Jurkat, Clone E6-1 (cell line): ENCODE measurements around the gene COL5A1.
A peak's percentile ranks its signal among the peaks of the same experiment; 100 is the strongest.
"Not testable (repeated sequence)": the region's sequence is repeated elsewhere in the genome, so short reads cannot be mapped to it uniquely, and the experiment has no call there.

Source experiments
- DNase-seq: peaks from one replicate; pipeline ENCODE4 v3.0.0-alpha.2; 2011; ENCODE audit warnings: low read depth, low spot score
- H3K4me3 ChIP-seq: 2 replicates; pipeline ENCODE4 v1.5.1; 2011; ENCODE audit warnings: mild to moderate bottlenecking, low read length, control low read depth, moderate library complexity

Gene COL5A1

DNA sequence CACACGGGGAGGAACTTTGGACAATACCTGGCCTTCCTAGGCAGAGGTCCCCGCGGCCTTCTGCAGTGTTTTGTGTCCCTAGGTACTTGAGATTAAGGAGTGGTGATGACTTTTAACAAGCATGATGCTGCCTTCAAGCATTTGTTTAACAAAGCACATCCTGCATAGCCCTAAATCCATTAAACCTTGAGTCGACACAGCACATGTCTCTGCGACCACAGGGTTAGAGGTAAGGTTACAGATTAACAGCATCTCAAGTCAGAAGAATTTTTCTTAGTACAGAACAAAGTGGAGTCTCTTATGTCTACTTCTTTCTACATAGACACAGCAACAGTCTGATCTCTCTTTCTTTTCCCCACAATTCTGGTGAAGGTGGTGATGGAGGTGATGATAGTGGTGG lies 73.9 kb downstream of the COL5A1 start:
- DNase-seq, H3K4me3 ChIP-seq: not testable (repeated sequence)

DNA sequence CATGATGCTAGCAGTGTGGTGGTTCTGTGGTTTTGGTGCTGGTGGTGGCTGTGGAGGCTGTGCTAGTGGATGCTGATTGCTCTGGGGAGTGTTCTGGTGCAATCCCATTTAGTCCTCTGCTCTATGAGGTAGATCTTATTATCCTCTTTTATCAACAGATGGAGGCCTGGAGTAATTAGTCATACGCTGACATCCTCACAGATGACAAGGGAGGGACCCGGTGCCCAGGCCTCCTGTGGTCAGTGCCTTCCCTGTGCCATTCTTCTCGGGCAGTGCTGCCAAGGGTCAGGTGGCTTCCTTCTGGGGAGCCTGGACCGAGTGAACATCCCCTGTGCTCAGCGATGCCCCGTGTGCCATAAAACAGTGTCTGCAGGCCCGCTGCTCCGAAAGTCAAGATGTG lies 74.5 kb downstream of the COL5A1 start:
- no peak for DNase-seq
- H3K4me3 ChIP-seq = no peak overlapping the region

DNA sequence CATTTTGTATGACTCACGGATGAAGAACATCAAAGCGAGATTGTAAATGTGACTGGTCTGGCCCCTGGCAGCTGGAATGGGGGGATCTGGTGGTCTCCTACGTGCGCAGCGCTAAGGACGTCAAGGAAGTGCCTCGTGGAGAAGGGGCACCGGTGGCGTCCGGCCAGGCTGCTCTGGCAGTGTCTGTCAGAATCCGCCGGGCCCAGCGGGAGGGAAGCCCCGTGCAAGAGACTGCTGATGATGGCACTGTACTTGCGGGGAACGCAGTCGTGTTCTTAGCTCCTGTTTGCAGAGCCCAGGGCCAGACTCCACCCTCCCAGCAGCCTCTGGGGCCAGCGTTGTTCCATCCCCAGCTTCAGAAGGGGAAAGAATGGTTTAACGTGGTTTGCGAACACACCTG lies 75.5 kb downstream of the COL5A1 start:
- no peak overlapping the region for H3K4me3 ChIP-seq
- DNase-seq = no peak

DNA sequence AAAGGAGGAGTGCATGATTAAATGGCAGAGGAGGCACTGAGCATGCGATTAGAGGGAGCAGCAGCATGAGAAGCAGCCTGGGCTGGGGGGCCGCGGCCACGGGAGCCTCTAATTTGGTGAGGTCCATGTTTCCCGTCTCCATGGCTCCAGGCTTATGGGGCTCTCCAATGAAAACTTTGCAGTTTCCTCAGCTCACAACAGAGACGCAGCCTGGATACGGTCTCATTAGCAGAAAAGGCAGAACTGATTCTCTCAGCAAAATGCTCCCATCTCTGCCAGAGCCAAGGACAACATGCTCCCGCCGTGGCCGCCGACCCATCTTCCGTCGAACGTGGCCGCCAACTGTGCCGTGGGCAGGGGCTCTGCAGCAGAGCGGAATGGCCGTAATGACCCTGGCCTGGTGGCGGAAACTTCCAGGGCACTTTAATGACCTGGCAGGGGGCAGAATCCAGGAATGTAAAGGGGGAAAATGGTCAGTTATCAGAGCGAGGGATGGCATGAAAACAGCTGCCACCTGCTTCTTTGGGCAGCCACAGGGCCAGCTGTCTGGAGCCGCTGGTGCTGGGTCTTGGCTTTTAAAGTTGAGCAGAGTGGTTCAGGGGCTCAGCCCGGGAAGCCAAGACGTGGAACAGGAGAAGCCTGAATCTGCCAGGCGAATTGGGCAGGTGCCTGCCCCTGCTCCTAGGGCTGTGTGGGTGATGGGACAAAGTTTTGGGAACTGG lies 76.5 kb downstream of the COL5A1 start:
- H3K4me3 ChIP-seq = no peak overlapping the region
- no peak for DNase-seq

DNA sequence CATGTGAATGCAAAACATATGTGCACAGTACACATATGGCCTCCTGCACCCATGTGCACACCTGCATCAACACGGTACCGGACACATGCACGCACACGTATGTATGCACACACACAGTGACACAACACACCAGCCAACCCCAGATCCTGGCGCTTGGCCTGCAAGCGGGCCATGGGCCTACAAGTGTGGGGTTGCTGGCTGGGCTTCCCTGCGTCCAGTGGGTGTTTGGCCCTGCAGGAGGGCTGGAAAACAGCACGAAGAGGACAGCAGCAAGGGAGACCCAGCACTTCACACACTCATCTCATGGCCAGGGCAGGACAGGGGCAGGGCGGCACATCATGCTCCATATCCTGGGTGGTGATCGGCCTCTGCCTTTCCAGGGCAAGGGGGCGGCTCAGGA lies 77.7 kb downstream of the COL5A1 start:
- H3K4me3 ChIP-seq = no peak overlapping the region
- no peak for DNase-seq

DNA sequence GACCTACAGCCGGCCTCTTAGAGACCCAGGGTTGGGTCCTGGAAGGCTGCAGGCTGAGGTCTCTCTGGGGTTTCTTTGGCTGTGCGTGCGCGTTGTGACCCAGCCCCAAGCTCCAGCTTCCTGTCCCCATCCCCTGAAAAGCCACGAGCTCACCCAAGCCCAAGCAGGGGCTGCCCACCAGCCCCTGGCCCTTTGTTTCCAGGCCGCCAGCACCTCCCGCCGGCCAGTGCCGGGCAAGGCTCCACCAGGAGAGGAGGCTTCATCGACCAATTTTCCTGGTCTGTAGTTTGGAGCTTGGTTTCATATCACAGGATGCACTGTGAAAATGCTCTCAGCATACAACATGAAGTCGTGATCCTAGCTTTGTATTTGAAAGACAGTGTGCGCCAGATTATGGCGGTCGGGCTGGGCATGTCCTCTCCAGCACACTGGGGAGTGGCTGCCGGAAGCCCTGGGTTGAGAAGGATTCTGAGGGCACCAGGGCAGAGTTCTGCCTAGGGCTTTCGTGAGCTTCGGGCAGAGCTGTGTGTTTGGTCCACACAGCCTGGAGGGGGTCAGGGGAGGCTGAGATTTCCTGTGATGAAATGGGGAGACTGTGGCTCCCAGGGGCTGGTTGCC lies 78.6 kb downstream of the COL5A1 start:
- no peak overlapping the region for H3K4me3 ChIP-seq
- no peak for DNase-seq

DNA sequence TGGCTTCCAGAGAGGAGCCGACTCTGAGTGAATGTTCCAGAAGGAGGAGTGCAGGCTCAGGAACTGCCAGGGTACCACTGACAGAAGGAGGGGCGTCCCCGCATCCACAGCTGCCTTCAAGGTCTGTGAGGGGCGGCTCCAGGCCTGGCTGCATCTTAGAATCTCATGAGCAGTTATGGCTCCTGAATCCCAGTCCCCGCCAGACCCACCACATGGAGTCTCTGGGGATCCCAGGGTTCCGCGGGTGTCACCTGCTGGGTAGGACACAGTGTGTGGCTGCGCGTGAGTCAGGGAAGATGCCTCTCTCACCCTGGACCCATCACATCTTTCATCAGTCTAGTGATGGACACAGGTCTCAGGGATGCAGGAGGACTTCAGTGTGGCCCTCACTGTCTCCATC lies 79.2 kb downstream of the COL5A1 start:
- H3K4me3 ChIP-seq = no peak overlapping the region
- DNase-seq = no peak

DNA sequence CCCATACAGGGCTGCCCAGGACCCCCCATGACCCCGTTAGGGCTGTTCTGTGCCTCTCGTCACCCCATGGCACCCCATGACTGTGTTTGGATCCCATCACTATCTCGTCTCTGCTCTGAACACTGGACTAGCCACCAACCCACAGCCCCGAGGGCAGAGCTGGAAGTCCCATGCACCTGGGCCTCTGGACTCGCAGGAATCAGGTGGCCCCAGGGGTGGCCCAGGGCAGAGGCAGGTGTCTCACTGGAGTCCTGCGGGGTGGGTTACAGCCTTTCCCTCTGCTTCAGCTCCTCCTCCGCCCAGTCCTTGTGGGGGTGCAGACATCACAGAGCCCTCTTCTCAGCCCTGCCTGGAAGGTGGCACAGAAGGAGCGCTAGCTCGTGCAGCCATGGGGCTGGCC lies 79.7 kb downstream of the COL5A1 start:
- no peak overlapping the region for H3K4me3 ChIP-seq
- DNase-seq = no peak

DNA sequence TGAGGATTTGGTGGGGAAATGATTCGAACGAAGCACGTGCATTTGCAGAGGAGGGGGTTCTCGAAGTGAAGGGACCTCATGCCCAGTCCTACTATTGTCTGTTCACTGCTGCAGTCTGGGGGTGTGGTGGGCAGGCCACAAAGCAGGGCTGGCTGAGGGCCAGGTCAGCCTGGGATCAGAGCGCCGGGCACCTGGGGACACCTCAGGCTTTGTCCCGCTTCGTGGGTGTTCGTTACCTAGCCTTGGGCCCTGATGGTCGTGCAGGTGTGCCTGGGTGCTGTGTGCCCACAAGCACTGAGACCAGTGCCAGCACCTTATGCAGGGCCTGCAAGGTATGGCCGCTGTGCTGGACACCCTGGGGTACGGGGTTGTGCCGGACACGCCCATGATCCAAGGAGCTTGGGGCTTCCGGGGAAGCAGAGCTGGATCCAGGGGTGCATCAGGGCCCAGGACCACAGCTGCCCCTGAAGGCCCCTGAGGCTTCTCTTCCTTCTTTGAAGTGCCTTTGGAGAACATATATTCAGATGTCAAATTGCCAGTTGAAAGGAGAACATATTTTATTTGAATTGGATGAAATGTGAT lies 80.6 kb downstream of the COL5A1 start:
- DNase-seq = no peak
- no peak overlapping the region for H3K4me3 ChIP-seq

DNA sequence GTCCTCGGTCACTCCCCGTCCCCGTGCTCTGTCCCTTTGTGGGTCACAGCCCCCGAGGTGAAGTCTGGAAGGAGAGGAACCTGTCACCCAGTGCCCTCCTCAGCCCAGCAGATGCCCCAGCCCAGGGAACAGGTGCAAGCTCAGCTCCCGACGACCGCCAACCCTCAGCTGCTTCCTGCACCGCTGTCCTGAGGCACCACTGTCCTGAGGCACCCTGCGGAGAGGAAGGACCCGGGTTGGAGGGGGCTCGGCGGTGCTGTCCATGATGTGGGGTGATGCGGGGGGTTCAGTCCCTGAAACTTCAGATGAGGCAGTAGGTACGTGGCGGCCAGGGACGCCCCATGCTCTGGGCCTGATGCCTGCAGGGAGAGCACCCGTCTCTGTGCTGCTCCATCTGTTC lies 81.4 kb downstream of the COL5A1 start:
- DNase-seq = no peak
- no peak overlapping the region for H3K4me3 ChIP-seq

DNA sequence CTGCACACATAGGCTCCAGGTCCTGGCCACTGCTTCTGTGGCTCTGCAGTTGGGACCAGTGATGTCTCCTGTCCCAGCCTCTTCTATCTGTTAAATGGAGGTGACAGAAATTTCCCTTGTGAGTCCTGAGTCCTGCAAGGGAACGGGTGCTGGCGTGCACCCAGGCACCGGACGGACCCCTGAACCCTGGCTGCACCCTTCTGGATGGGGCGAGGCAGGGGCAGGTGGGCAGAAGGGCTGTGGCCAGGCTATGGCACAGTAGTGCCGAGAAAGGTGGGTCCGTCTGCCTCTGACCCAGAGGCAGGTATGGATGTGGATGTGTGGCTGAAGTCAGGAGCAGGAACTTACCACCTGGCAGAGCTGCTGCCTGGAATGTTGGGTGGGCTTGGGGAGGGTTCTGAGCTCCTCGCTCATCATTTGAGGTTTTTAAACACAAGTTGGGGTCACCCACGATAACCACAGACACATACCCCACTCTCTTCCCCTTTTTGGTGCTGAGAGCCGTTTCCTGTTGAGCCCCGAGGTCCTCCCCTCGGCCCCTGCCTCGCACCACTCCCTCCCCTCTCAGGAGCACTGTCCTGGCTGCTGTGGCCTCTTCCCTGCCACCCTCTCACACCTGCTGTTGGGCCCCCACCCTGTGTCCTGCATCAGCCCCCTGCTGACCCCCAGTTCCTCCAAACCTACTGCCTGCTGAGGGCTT lies 82.0 kb downstream of the COL5A1 start:
- no peak for DNase-seq
- no peak overlapping the region for H3K4me3 ChIP-seq

DNA sequence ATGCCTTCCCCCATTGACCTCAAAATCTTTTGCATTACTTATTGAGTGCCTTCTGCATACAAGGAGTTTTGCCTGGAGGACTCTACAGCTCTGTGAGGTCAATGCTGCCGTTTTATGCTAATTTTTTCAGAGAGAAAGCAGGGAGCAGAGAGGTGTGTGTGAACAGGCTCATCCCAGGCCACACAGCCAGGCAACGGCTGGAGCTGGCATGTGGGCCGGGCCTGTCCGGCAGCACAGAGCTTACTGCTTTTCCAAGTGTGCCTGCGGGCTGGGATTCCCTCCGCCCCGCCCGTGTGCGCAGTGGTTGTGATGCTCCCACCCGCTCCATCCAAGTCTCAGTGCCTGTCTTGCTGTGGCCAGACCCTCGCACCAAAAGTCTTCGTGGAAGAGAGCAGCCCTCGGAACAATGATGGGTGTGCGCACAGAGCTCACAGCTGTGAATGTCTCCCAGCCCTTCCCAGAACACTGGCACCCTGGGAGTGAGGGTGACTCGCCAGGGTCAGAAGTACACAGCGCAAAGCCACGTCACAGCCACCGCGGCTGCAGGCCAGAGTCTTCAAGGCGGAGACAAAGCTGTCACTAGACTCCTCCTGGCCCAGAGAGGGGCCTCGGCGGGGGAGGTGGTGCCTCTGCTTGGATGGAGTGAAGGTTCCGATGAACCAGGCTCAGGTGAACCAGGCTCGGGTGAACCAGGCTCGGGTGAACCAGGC lies 82.8 kb downstream of the COL5A1 start:
- DNase-seq = no peak
- no peak overlapping the region for H3K4me3 ChIP-seq

DNA sequence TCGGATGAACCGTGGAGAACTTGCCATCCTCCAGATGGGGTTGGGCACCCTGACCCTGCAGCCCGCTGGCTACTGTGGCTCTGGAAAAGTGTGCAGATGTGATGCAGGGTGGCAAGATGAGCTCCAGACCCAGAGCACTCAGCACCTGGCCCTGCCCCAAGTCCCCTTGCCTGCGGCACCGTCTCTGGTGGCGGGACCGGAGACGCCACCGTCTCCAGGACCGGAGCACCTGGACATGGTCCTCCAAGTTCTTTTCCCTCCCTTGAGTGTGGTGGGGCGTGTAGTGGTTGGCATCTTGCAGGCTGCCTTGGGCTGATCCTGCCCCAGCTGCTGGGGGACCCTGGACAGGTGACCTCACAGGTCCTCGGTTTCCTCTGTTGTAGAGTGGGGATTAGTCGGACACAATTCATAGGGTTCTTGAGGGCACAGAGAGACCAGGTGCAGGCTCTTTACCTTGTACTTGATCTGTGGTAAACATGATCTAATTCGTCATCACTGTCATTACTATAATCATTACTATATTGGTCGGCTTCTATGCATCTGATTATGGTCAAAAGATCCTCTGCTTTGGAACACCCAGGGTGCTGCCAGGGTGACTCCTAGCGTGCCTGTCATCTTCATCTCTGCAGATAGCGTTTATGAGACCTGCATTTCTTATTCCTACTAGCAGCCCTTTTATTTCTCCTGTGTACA lies 83.5 kb downstream of the COL5A1 start:
- no peak overlapping the region for H3K4me3 ChIP-seq
- no peak for DNase-seq

DNA sequence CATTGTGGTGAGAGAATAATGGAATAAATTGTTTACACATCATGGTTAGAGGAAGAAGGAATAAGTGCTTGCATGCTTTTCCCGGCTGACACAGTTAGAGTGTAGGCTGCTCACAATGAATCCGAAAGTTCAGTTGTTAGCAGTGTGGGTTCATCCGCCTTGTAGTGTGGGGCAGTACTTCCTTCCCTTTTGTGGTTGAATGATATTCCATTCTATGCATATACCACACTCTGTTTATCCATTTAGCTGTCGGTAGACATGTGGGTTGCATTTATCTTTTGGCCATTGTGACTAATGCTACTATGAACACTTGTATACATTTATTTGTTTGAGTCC lies 84.0 kb downstream of the COL5A1 start:
- no peak overlapping the region for H3K4me3 ChIP-seq
- DNase-seq = peak; percentile 22

DNA sequence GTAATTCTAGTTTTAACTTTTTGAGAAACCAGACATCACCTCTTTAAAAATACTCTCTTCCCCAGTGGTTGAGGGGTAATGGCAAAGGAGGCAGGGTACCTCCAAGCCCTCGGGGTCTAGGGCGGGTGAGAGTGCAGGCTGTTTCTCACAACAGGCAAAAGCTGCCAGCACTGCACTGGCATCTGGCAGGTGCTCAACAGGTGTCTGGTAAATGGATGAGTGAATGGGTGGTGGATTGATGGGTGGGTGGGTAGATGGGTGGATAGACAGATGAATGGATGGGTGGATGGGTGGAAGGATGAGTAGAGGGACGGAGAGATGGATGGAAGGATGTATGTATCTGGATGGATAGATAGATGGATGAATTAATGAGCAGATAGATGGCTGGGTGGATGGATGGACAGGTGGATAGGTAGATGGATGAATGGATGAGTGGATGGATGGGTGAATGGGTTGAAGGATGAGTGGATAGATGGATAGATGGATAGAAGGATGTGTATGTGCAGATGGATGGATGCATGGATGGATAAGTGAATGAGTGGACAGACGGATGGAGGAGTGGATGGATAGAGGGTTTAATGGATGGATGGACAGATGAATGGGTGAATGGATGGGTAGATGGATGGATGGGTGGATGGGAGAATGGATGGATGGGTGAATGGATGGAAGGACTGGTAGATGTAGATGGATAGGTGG lies 84.6 kb downstream of the COL5A1 start:
- DNase-seq = no peak

DNA sequence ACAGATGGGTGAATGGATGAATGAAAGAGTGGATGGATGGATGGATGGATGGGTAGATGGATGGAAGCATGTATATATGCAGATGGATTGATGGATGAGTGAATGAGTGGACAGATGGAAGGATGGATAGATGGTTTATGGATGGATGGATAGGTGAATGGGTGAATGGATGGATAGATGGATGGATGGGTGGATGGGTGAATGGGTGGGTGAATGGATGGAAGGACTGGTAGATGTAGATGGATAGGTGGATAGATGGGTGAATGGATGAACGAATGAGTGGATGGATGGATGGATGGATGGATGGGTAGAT lies 85.1 kb downstream of the COL5A1 start:
- no peak overlapping the region for H3K4me3 ChIP-seq
- no peak for DNase-seq

More for the DNA sequence above, 84.6 kb downstream of the COL5A1 start:
- H3K4me3 ChIP-seq = no peak overlapping the region

DNA sequence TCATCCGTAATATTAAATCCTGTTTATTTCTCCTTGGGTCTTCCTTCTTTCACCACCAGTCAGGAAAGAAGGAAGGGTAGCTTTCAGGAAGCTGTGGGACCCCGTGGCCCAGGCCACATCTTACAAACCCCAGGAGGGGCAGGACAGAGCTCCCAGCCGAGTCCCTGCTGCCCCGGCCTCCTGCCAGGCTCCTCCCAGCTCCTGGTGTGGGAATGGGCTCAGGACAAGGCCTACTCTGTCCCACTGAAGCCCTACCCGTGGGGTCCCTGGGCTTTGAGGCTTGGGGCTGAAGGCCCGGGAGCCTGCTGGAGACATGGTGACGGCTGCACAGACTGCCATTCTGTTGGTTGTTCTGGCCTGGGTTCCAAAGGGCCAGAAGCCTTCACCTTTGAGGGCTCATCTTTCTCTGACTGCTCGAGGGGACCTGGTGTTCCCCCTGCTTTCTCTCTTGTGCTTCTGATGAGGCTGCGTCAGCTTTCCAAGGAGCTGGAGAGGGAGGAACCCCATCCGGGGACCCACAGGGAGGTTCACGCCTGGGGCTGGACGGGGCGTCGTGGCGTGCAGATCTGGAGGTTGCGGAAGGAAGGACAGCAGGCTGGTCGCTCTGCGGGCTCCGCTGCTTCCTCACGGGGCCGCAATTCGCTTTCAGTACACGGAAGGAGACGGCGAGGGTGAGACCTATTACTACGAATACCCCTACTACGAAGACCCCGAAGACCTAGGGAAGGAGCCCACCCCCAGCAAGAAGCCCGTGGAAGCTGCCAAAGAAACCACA lies 86.6 kb downstream of the COL5A1 start:
- no peak overlapping the region for H3K4me3 ChIP-seq
- no peak for DNase-seq
